ENCODE data around the gene SBK3.
"Not testable (repeated sequence)": the region's sequence is repeated elsewhere in the genome, so short reads cannot be mapped to it uniquely, and the experiment has no call there.

- TF ChIP-seq CTCF (IDR thresholded peaks at IDR 0.05); POLR2A (IDR thresholded peaks at IDR 0.05); POLR2AphosphoS5 (IDR thresholded peaks at IDR 0.05; ENCODE audit: insufficient read depth in 1 of 2, low read depth in 1 of 2): not testable (repeated sequence)
Measured at GRCh38 chr19:55496820-55497219, 48.5 kb downstream of the SBK3 start.
